Body of pancreas (tissue), 4 donors: ENCODE measurements around the gene PITPNC1. TPM values are rescaled to one million over a fixed set of nuclear protein-coding genes. Genes with fewer than 3 reads are reported as not detected.
A peak's percentile ranks its signal among the peaks of the same experiment; 100 is the strongest.

ENCODE experiments used
- ATAC-seq: fragments of 150-250 bp; one replicate; pipeline ENCODE4 v1.9.1; 2016
- DNase-seq, 4 donors: peaks; one replicate each; pipeline ENCODE4 v3.0.0-alpha.2; 2019
- H3K27ac ChIP-seq, 4 donors: fragments of 200-600 bp; sonication (generic); 1 replicate in 3 of 4; 2 replicates in 1 of 4; pipeline versions ENCODE4 v1.5.1 to v1.6.1; 2016 to 2019; ENCODE audit warnings: mild to moderate bottlenecking in 1 of 4, mixed read lengths in 1 of 4, moderate library complexity in 1 of 4
- H3K27me3 ChIP-seq, 2 donors: fragments of 200-600 bp; sonication (generic); one replicate each; pipeline ENCODE4 v1.6.0; 2016; ENCODE audit warnings: mild to moderate bottlenecking in 1 of 2
- H3K36me3 ChIP-seq, 2 donors: fragments of 200-600 bp; sonication (generic); replicated peaks in 1 of 2; 2 replicates each; pipeline ENCODE4 v1.5.1; 2016; ENCODE audit warnings: low read depth in 2 of 2; ENCODE audit not compliant: insufficient read depth in 1 of 2
- H3K4me1 ChIP-seq: fragments of 200-600 bp; sonication (generic); one replicate; pipeline ENCODE4 v1.6.0; 2016
- H3K4me3 ChIP-seq, 2 donors: fragments of 200-600 bp; sonication (generic); 1 replicate in 1 of 2; 2 replicates in 1 of 2; pipeline ENCODE4 v1.5.1; 2016 to 2019
- H3K9me3 ChIP-seq, 3 donors: fragments of 200-600 bp; sonication (generic); 1 replicate in 2 of 3; 2 replicates in 1 of 3; pipeline ENCODE4 v1.5.1; 2016
- CTCF ChIP-seq, 7 experiments: fragments of 450-650 bp in 4 of 7; fragments of 200-600 bp in 3 of 7; sonication (generic) in 3 of 7; IDR thresholded peaks; one replicate each; pipeline ENCODE4 v1.5.1; 2016 to 2019; ENCODE audit warnings: antibody characterized with exemption in 7 of 7
- POLR2A ChIP-seq, 3 donors: fragments of 450-650 bp; IDR thresholded peaks; one replicate each; pipeline ENCODE4 v1.6.1; 2016; ENCODE audit warnings: antibody characterized with exemption in 3 of 3, mild to moderate bottlenecking in 2 of 3
- WGBS, 2 donors: methylation state at CpG; one replicate each; pipeline ENCODE4 v1.1.5; 2017; 5-methylcytosine and 5-hydroxymethylcytosine counted together
- intact Hi-C: fragments of 100-400 bp; cut with DNase I; formaldehyde crosslinking; loops from one replicate; pipeline ENCODE4 v1.15.1; 2023
- total RNA-seq, 2 donors: library from RNA; depleted of rRNA; stranded (reverse); fragments of >200 nt; gene quantifications; one replicate each; pipeline ENCODE4 v1.1.0, GENCODE V29; 2016

The PITPNC1 gene
- total RNA-seq, 2 donors from 2014 or later = 11.9 to 17.5 TPM

- H3K4me1 ChIP-seq = peaks cover 24% of the 10 kb centered on the region
- WGBS, 2 donors = 81 to 88% methylated on average over 6 of the region's 6 CpGs
- ATAC-seq = no peak
Observed at GRCh38 chr17:67571478-67571877, 194.4 kb downstream of the PITPNC1 start.

DNA sequence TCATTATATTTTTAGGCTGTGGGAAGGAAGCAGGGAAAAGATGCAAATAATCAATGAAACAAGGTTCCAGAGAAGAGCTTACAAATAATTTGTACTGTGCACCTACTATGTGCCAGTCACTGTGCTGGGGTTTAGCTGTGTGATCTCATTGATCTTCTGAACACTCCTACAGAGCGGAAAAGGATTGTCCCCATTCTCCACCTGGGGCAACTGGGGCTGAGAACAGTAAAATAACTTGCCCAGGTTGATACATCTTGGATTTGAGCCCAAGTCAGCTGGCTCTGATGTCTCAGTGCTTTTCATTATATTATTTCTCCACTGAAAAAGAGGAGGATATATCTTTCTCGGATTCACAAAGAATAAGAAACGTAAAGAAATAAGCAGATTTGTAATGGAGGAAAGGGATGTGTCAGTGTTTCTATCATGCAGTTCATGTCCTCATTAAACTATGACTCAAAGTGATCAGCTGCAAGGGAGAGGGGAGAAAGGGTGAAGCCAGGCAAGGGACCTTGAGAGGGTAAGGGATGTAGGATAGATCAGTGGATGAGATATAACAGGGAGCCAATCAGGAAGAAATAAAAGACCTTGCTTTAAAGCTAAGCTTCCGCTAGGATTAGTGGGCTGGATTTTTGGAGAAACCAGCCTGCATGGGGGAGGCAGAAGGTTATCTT lies 197.0 kb downstream of the PITPNC1 start:
- DNase-seq = no peak
- no peak for ATAC-seq
- WGBS, 2 donors = 81 to 84% methylated on average over 4 of the region's 4 CpGs
- Histone ChIP-seq H3K27me3 (no peaks in the 10 kb centered on the region), H3K4me3 (no peak overlapping the region), H3K36me3 (no peaks in the 10 kb centered on the region), H3K27ac (peak overlapping the region in 3 of 4 donors; percentile 22 to 57 (median 47)), H3K9me3 (no peaks in the 10 kb centered on the region), H3K4me1 (peaks cover 18% of the 10 kb centered on the region)
- TF ChIP-seq CTCF (IDR thresholded peaks at IDR 0.05) = no peak
- TF ChIP-seq POLR2A (IDR thresholded peaks at IDR 0.05) = no peak
- intact Hi-C loops = no loop called here

More at GRCh38 chr17:67571478-67571877, 194.4 kb downstream of the PITPNC1 start:
- Histone ChIP-seq H3K27me3 (no peaks in the 10 kb centered on the region), H3K36me3 (no peaks in the 10 kb centered on the region), H3K4me3 (no peak overlapping the region), H3K27ac (no peak overlapping the region), H3K9me3 (no peaks in the 10 kb centered on the region)
- intact Hi-C loops = no loop called here
- DNase-seq = no peak
- TF ChIP-seq POLR2A (IDR thresholded peaks at IDR 0.05) (no peak), CTCF (IDR thresholded peaks at IDR 0.05) (no peak)

- Histone ChIP-seq H3K36me3 (no peaks in the 10 kb centered on the region), H3K4me1 (peaks cover 11% of the 10 kb centered on the region), H3K27me3 (no peaks in the 10 kb centered on the region), H3K4me3 (no peak overlapping the region), H3K27ac (peak overlapping the region; percentile 14 to 57 (median 34)), H3K9me3 (no peaks in the 10 kb centered on the region)
- intact Hi-C loops = no loop called here
- TF ChIP-seq CTCF (IDR thresholded peaks at IDR 0.05) (no peak), POLR2A (IDR thresholded peaks at IDR 0.05) (no peak)
- WGBS, 2 donors = 63 to 80% methylated on average over 11 to 13 of the region's 13 CpGs
- no peak for DNase-seq
- peak; percentile 18 for ATAC-seq
Observed at GRCh38 chr17:67574658-67575293, 197.7 kb downstream of the PITPNC1 start.

- Histone ChIP-seq H3K4me3 (no peak overlapping the region), H3K36me3 (no peaks in the 10 kb centered on the region), H3K9me3 (no peaks in the 10 kb centered on the region), H3K27me3 (no peaks in the 10 kb centered on the region), H3K4me1 (peaks cover 7% of the 10 kb centered on the region), H3K27ac (peak overlapping the region; percentile 14 to 57 (median 34))
- intact Hi-C loops = no loop called here
- WGBS, 2 donors = 50 to 80% methylated on average over 13 of the region's 13 CpGs
- ATAC-seq (peak; percentile 57), DNase-seq (peak; percentile 28 to 51 (median 36))
- TF ChIP-seq POLR2A (IDR thresholded peaks at IDR 0.05) (no peak), CTCF (IDR thresholded peaks at IDR 0.05) (peak in 3 of 7 experiments; percentile 18 to 31 (median 25))
Observed at GRCh38 chr17:67575325-67575724, 198.2 kb downstream of the PITPNC1 start.
